Neural progenitor cell (in vitro differentiated cells): ENCODE results near the gene KRTAP12-4. TPM values are rescaled to one million over a fixed set of nuclear protein-coding genes. Genes with fewer than 3 reads are reported as not detected.
"Not testable (repeated sequence)": the region's sequence is repeated elsewhere in the genome, so short reads cannot be mapped to it uniquely, and the experiment has no call there.

Source experiments
- DNase-seq: peaks from one replicate; pipeline ENCODE4 v3.0.0-alpha.2; 2016; ENCODE audit warnings: low spot score
- H2AFZ ChIP-seq: fragments of 200-600 bp; sonication (generic); replicated peaks from 2 replicates; pipeline ENCODE4 v1.6.1; 2016; ENCODE audit warnings: antibody characterized with exemption
- H3F3A ChIP-seq: fragments of 200-600 bp; sonication (generic); 2 replicates; pipeline ENCODE4 v1.6.1; 2016; ENCODE audit warnings: antibody characterized with exemption, low read depth
- H3K27ac ChIP-seq: fragments of 200-600 bp; sonication (generic); 2 replicates; pipeline ENCODE4 v1.5.1; 2016; ENCODE audit warnings: mild to moderate bottlenecking
- H3K27me3 ChIP-seq: fragments of 200-600 bp; sonication (generic); 2 replicates; pipeline ENCODE4 v1.6.1; 2016; ENCODE audit warnings: mild to moderate bottlenecking, moderate library complexity
- H3K36me3 ChIP-seq: fragments of 200-600 bp; sonication (generic); 2 replicates; pipeline ENCODE4 v1.5.1; 2016
- H3K4me1 ChIP-seq: fragments of 200-600 bp; sonication (generic); 2 replicates; pipeline ENCODE4 v1.6.1; 2016; ENCODE audit warnings: mixed run types
- H3K4me2 ChIP-seq: fragments of 200-600 bp; sonication (generic); 2 replicates; pipeline ENCODE4 v1.6.1; 2016
- H3K4me3 ChIP-seq: fragments of 200-600 bp; sonication (generic); 2 replicates; pipeline ENCODE4 v1.5.1; 2016
- H3K79me2 ChIP-seq: fragments of 200-600 bp; sonication (generic); 2 replicates; pipeline ENCODE4 v1.6.1; 2016; ENCODE audit warnings: low read depth
- H3K9ac ChIP-seq: fragments of 200-600 bp; sonication (generic); 2 replicates; pipeline ENCODE4 v1.6.1; 2016
- H3K9me3 ChIP-seq: fragments of 200-600 bp; sonication (generic); 2 replicates; pipeline ENCODE4 v1.5.1; 2016; ENCODE audit warnings: low read depth
- H4K20me1 ChIP-seq: fragments of 200-600 bp; sonication (generic); 2 replicates; pipeline ENCODE4 v1.6.1; 2016; ENCODE audit warnings: low read depth
- H3K27ac Mint-ChIP-seq: 3 replicates; pipeline ENCODE4 v1.8.0; 2021; ENCODE audit warnings: mixed read lengths
- H3K27me3 Mint-ChIP-seq: 2 replicates; pipeline ENCODE4 v1.8.0; 2022; ENCODE audit warnings: low read depth, mild to moderate bottlenecking, inconsistent platforms, moderate library complexity, mixed read lengths; ENCODE audit not compliant: insufficient read depth
- H3K36me3 Mint-ChIP-seq: 3 replicates; pipeline ENCODE4 v1.8.0; 2021; ENCODE audit warnings: mixed read lengths
- H3K4me1 Mint-ChIP-seq: 3 replicates; pipeline ENCODE4 v1.8.0; 2021; ENCODE audit warnings: mixed read lengths
- H3K4me3 Mint-ChIP-seq: 3 replicates; pipeline ENCODE4 v1.8.0; 2021; ENCODE audit warnings: mild to moderate bottlenecking, moderate library complexity, mixed read lengths
- H3K9me3 Mint-ChIP-seq: 3 replicates; pipeline ENCODE4 v1.8.0; 2020; ENCODE audit warnings: mixed read lengths
- CTCF ChIP-seq: fragments of 200-600 bp; sonication (generic); IDR thresholded peaks from 2 replicates; pipeline ENCODE4 v1.5.1; 2017; ENCODE audit warnings: antibody characterized with exemption, mild to moderate bottlenecking
- EZH2 ChIP-seq: fragments of 200-600 bp; sonication (generic); IDR thresholded peaks from 2 replicates; pipeline ENCODE4 v1.6.1; 2017; ENCODE audit warnings: antibody characterized with exemption, mild to moderate bottlenecking, moderate library complexity
- EZH2phosphoT487 ChIP-seq: fragments of 200-600 bp; sonication (generic); IDR thresholded peaks from 2 replicates; pipeline ENCODE4 v1.6.1; 2017; ENCODE audit warnings: antibody characterized with exemption
- total RNA-seq: library from RNA; depleted of rRNA; stranded (reverse); fragments of >200 nt; gene quantifications from 2 replicates; pipeline ENCODE4 v1.2.3, GENCODE V29; 2015; ENCODE audit warnings: low replicate concordance

The KRTAP12-4 gene
- total RNA-seq, 1 donor from 2014 or later = not detected

- Histone ChIP-seq H3K27ac (no peak overlapping the region), H3K27me3 (no peaks in the 10 kb centered on the region), H3K36me3 (no peaks in the 10 kb centered on the region), H3K9me3 (peaks cover 5% of the 10 kb centered on the region), H2AFZ (no peak overlapping the region), H3K4me3 (no peak overlapping the region), H3K79me2 (no peaks in the 10 kb centered on the region), H3K4me1 (peaks cover 18% of the 10 kb centered on the region), H3K4me2 (no peak overlapping the region), H3F3A (no peaks in the 10 kb centered on the region), H4K20me1 (no peaks in the 10 kb centered on the region), H3K9ac (no peak overlapping the region)
- Mint-ChIP-seq H3K27ac (no peak overlapping the region), H3K4me3 (no peak overlapping the region), H3K36me3 (peaks cover 3% of the 10 kb centered on the region), H3K9me3 (peaks cover 19% of the 10 kb centered on the region), H3K27me3 (peaks cover 28% of the 10 kb centered on the region), H3K4me1 (peaks cover 35% of the 10 kb centered on the region)
- no peak for DNase-seq
- no peak for TF ChIP-seq EZH2phosphoT487
- TF ChIP-seq EZH2 = no peak
- no peak for TF ChIP-seq CTCF
Measured at GRCh38 chr21:44694776-44695175, 40.3 kb upstream of the KRTAP12-4 start.

GRCh38 chr21:44692798-44693512 lies 38.5 kb upstream of the KRTAP12-4 start:
- no peak overlapping the region for H3K9ac ChIP-seq
- Mint-ChIP-seq H3K4me3 (no peak overlapping the region), H3K9me3 (peaks cover 19% of the 10 kb centered on the region), H3K27ac (no peak overlapping the region), H3K36me3 (peaks cover 3% of the 10 kb centered on the region), H3K4me1 (peaks cover 23% of the 10 kb centered on the region), H3K27me3 (peaks cover 25% of the 10 kb centered on the region)
- TF ChIP-seq EZH2phosphoT487 = no peak
- TF ChIP-seq EZH2 = no peak
- TF ChIP-seq CTCF = no peak
- H3K4me1 ChIP-seq = peaks cover 10% of the 10 kb centered on the region
- no peak overlapping the region for H3K27ac ChIP-seq
- H3K79me2 ChIP-seq = no peaks in the 10 kb centered on the region
- H3K4me2 ChIP-seq = no peak overlapping the region
- no peak overlapping the region for H2AFZ ChIP-seq
- no peaks in the 10 kb centered on the region for H3K27me3 ChIP-seq
- no peaks in the 10 kb centered on the region for H4K20me1 ChIP-seq
- no peak overlapping the region for H3K4me3 ChIP-seq
- no peaks in the 10 kb centered on the region for H3K36me3 ChIP-seq
- H3K9me3 ChIP-seq = peaks cover 5% of the 10 kb centered on the region
- DNase-seq = no peak
- H3F3A ChIP-seq = no peaks in the 10 kb centered on the region

- TF ChIP-seq CTCF = no peak
- no peak for TF ChIP-seq EZH2
- TF ChIP-seq EZH2phosphoT487 = no peak
- no peak overlapping the region for H3K27ac Mint-ChIP-seq
- no peaks in the 10 kb centered on the region for H3K79me2 ChIP-seq
- H3K9me3 Mint-ChIP-seq = peaks cover 19% of the 10 kb centered on the region
- no peak overlapping the region for H3K27ac ChIP-seq
- no peak overlapping the region for H2AFZ ChIP-seq
- no peak overlapping the region for H3K4me3 Mint-ChIP-seq
- H3K4me2 ChIP-seq = no peak overlapping the region
- no peaks in the 10 kb centered on the region for H3K36me3 ChIP-seq
- H3K27me3 Mint-ChIP-seq = peaks cover 21% of the 10 kb centered on the region
- H3K27me3 ChIP-seq = peaks cover 13% of the 10 kb centered on the region
- H3F3A ChIP-seq = peaks cover 6% of the 10 kb centered on the region
- no peak overlapping the region for H3K9ac ChIP-seq
- no peaks in the 10 kb centered on the region for H4K20me1 ChIP-seq
- H3K4me1 Mint-ChIP-seq = peaks cover 27% of the 10 kb centered on the region
- H3K4me1 ChIP-seq = peaks cover 6% of the 10 kb centered on the region
- DNase-seq = no peak
- H3K9me3 ChIP-seq = peaks cover 5% of the 10 kb centered on the region
- H3K4me3 ChIP-seq = no peak overlapping the region
- peaks cover 3% of the 10 kb centered on the region for H3K36me3 Mint-ChIP-seq
Measured at GRCh38 chr21:44691686-44692085, 37.2 kb upstream of the KRTAP12-4 start.

GRCh38 chr21:44689740-44690139 lies 35.3 kb upstream of the KRTAP12-4 start:
- H3F3A ChIP-seq, H3K27ac ChIP-seq, H3K9me3 ChIP-seq, H3K36me3 Mint-ChIP-seq, H3K36me3 ChIP-seq, DNase-seq, H3K4me3 Mint-ChIP-seq, H4K20me1 ChIP-seq, H3K79me2 ChIP-seq, H3K4me3 ChIP-seq, H3K9ac ChIP-seq, H3K27ac Mint-ChIP-seq, H3K4me2 ChIP-seq, H2AFZ ChIP-seq: not testable (repeated sequence)
- Mint-ChIP-seq H3K9me3 (peaks cover 18% of the 10 kb centered on the region), H3K27me3 (peaks cover 21% of the 10 kb centered on the region), H3K4me1 (peaks cover 23% of the 10 kb centered on the region)
- Histone ChIP-seq H3K4me1 (peaks cover 12% of the 10 kb centered on the region), H3K27me3 (peaks cover 14% of the 10 kb centered on the region)
